Measurements from ENCODE around the gene SMARCA2.
A peak's percentile ranks its signal among the peaks of the same experiment; 100 is the strongest.

SMARCA2 gene

DNA sequence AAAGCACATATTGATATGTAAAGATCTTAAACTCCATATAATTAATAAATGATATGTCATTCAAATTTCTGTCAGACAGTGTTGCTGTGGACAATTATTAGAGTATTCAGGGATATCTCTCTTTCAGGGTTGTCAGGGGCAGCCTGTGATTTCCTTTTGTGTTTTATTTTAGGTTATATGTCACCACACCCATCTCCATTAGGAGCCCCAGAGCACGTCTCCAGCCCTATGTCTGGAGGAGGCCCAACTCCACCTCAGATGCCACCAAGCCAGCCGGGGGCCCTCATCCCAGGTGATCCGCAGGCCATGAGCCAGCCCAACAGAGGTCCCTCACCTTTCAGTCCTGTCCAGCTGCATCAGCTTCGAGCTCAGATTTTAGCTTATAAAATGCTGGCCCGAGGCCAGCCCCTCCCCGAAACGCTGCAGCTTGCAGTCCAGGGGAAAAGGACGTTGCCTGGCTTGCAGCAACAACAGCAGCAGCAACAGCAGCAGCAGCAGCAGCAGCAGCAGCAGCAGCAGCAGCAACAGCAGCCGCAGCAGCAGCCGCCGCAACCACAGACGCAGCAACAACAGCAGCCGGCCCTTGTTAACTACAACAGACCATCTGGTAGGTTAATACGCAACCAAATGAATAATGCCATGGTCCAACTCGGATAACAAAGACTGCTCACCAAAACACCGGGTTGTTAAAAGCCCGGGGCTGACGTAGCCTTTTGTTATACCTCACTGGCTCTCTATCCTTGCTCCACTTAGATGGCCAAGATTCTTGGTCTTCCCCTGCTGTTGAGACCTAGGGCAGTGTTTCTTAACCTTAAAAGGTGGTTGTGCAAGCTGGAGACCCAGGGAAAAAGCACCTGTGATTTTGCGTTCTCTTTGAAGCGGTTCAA, 24.4 kb downstream of the SMARCA2 start:
- DNase-seq (ENCODE audit: low read depth): no peak

DNA sequence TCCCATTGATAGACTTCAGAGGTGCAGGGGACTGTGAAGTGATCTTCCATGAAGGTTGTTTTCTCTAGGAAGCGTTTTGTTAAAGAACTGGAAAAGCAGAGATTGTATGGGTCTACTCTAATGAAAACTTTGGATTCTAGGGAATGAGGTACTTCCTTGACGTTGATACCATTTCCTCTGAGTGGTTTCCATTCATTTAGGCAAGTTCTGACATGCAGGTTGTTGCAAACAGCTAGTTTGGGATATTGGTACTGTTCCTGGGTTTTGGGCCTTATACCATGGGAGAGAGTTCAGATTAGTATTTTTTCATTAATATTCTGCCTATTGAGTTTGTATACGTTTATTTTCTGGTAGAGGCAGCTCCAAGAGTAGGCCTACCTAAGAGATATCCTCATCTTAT, 25.7 kb downstream of the SMARCA2 start:
- no peak for DNase-seq (ENCODE audit: low read depth)

DNA sequence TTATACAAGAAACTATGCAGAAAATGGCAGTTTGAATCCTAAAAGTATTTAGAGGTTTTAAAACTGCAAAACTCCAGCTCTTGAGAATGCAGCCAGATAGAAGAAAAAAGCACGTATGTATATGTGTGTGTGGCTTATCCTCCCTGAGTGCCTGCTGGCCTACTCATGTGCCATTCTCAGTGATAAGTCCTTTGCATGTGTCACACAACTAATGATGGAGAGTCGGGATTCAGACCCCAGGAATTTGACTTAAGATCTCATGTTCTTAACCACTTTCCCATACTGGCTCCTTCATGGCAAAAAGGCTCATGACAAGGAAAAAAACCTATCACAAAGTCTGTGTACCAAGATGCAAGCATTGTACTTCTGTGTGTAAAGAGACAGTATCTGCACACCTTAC, 26.6 kb downstream of the SMARCA2 start:
- DNase-seq (ENCODE audit: low read depth): no peak

DNA sequence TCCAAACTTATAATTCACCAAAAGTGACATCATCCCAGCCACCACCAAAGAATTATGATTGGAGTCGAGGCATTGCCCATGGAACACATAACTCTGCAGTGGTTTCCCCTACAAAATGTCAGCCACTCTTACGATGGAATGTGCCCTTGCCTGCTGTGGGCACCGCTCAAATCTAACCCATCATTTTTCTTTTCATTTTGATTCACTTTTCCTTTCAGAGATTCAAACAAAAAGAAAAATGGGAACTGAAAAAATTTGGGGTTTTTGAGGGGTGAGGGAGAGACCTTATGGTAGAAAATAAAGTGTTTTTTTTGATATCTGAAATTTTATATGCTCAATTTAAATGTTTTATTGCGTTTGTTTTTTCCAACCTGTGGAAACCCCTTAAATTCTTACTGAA, 28.1 kb downstream of the SMARCA2 start:
- no peak for DNase-seq (ENCODE audit: low read depth)

DNA sequence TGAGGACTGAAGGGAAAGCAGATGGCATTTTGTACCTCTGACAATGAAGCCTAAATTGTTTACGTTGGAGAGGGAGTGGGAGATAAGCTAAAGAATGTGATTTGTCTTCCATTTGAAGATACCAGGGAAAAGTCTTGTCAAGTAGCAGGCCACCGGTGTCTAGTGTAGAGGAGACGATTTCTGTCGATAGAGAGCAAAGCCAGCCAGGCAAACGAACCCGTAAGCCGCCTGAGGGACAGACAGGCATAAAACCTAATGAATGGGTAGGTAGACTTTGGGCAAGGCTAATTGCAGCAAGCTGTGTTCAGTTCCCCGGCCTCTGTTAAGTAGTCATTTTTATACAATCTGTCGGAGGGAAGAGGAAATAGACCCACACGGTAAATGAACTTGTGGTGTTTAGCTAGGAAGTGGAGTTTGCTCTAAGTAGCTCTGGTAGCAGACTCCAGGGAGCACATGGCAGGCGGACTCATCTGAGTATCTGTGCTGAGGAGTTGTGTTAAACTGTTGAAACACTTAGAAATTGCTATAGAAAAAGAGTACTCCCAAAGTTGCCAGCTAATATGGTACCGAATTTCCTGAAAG, 28.8 kb downstream of the SMARCA2 start:
- no peak for DNase-seq (ENCODE audit: low read depth)

DNA sequence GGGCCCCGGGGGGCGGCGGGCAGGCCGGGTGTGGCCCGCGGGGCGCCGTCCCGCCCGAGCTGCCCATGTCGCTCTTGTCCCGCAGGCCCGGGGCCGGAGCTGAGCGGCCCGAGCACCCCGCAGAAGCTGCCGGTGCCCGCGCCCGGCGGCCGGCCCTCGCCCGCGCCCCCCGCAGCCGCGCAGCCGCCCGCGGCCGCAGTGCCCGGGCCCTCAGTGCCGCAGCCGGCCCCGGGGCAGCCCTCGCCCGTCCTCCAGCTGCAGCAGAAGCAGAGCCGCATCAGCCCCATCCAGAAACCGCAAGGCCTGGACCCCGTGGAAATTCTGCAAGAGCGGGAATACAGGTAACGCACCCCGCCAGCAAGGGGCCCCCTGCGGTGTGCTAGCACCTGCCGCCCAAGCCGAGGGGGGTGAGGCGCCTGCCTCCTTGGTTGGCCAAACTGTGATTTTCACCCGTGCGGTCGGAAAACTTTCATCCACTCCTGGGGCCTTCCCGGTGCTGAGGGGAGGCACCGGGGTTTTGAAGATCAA, 32.1 kb downstream of the SMARCA2 start:
- no peak for DNase-seq (ENCODE audit: low read depth)

DNA sequence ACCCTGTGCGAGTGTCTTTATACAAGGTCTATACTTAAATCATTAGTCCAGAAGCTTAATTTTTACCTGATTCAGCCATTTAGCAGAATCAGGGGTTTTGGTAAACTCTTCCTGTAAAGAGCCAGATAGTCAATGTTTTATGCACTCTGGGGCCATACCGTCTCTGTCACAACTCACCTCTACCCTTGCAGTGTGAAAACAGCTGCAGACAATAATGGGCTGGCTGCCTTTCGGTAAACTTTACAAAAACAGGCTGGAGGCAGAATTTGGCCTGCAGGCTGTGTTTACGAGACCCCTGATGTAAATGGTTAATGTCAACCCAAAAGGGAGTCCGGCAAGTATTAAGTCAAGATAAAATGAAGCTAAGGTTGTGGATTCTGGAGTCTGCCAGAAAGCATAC, 32.8 kb downstream of the SMARCA2 start:
- no peak for DNase-seq (ENCODE audit: low read depth)

DNA sequence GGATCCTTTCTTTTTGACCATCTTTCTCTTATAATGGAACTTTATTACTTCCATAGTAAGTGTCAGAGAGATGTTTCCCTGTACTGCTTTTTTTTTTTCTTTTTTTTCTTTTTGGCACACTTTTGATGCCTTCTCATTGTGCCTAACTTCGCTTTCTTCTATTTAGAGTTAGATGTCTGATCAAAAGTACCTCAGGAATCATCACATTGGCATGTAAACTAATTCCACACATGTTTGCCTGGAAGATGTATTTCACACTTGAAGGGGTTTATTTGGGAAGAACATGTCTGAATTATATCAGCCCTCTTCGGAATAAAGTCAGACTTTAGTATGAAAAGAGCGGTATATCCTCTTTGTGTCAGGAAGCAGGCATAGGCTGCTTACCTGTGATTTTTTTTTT, 35.1 kb downstream of the SMARCA2 start:
- no peak for DNase-seq (ENCODE audit: low read depth)

DNA sequence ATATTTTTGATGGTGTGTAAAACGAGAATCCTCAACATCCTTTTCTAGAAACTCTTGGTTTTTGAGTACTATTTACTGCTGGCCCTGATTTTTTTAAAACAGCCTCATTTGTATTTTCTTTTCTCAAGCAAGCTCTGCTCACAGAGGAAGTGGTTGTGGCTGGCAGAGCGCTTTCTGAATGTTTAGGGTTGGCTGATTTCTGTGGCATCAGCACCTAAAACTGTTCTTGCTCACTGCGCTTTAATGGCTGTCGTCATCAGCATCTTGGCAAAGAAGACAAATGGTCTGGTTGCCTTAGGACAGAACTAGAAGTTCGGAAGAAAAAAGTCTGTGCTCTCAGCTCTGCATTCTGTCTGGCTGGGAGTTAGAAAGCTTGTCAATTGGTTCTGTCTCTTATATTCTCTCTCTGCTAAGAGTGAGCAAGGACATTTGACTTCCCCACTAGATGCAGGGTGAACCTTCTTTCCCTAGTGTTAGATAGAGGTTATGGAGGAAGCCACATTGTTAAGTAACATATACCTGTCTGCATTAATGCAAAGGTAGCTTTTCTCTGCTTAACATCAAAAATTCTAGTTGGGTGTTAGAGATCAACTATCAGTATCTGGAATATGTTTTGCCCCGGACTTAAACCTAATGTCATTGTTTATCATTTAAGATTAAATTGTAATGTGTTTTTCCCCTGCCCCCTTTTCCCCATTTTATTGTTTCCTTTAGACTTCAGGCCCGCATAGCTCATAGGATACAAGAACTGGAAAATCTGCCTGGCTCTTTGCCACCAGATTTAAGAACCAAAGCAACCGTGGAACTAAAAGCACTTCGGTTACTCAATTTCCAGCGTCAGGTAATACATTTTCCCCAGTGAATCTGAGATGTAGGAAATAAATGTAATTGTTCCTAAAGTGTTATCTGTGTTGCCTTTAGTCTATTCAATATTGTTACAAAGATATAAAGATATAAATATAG, 39.0 kb downstream of the SMARCA2 start:
- DNase-seq (ENCODE audit: low read depth): peak; percentile 33

DNA sequence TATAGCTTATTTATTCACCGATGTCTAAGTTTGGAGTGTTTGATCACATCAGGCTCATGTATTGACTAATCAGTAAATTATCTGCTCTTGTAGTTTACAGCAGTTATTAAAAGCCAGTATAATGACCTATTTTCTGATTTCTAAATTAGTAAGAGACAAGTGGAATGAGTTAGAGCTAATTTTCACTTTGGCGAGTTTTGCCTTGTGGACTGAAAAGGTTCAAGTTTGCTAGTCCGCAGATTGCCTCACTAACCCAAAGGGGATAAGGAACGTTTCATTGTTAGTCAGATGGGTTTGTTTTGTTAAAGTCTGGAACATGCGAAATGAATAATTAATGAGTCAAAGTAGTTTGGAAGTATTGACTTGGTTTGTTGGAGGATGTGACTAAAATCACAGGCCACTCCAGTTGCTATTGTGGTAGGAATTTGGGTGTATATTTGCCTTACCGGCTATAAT, 40.1 kb downstream of the SMARCA2 start:
- no peak for DNase-seq (ENCODE audit: low read depth)

DNA sequence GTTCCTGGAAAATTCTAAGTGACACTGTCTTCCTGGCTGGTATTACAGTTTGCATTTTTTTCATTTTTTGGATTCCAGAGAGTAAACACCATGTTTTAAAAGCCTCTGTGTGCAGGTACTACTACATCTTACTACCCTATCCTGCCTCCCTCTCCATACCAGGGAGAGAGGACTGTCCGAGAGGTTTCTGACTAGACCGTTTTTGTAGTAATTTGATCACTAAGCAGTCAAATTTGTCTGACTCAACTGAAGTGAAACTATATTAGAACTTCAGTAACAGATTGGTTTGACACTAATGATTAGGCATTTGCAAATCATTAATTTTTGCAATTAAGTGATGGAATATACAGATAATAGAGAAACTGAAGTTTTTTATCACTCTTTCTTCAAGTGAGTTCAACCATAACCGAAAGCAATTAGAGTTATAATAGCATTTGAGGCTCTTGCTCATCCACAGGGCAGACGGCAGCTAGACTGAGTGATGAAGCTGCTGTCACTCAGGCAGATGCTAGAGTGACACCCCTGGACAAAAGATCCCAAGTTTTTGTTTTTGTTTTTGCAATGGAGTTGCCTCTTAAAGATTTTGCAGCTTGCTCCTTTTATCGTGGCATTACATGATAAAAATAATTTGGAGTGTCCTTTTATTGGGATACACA, 44.3 kb downstream of the SMARCA2 start:
- no peak for DNase-seq (ENCODE audit: low read depth)

DNA sequence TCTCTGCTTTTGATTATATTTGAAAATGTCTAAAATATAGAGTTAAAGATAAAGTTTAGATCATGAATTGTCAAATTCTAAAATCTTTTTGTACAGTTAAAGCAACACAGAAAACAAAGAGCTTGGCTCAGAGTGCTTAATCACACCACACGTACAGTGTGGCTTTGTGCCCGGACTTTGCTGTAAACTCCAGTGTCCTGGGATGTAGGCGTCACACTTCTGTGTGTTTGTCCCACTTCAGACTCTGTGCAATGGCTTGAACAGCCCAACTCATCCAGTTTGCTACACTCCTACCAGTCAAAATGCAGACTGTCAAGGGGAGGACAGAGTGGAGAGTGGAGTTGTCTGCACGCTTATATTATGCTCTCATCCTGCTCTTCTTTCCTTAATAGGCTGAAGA, 45.3 kb downstream of the SMARCA2 start:
- DNase-seq (ENCODE audit: low read depth): no peak

DNA sequence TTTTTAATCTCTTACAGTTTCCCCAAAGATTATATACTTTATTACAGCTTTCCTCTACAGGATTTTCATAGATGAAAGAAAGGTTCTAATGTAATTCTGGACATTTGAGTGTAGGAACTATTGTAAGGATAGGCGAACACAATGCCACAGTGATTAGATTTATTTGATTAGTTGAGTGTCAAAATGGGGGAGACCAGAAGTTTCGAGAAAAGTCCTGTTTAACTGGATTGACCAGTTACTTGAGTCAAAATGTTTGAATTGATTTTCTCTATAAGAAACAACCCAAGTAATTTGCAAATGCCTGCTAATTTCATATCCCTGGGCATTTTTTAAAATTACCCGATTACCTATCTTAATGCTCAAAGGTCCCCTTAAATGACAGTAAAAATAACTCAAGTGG, 50.6 kb downstream of the SMARCA2 start:
- DNase-seq (ENCODE audit: low read depth): no peak

DNA sequence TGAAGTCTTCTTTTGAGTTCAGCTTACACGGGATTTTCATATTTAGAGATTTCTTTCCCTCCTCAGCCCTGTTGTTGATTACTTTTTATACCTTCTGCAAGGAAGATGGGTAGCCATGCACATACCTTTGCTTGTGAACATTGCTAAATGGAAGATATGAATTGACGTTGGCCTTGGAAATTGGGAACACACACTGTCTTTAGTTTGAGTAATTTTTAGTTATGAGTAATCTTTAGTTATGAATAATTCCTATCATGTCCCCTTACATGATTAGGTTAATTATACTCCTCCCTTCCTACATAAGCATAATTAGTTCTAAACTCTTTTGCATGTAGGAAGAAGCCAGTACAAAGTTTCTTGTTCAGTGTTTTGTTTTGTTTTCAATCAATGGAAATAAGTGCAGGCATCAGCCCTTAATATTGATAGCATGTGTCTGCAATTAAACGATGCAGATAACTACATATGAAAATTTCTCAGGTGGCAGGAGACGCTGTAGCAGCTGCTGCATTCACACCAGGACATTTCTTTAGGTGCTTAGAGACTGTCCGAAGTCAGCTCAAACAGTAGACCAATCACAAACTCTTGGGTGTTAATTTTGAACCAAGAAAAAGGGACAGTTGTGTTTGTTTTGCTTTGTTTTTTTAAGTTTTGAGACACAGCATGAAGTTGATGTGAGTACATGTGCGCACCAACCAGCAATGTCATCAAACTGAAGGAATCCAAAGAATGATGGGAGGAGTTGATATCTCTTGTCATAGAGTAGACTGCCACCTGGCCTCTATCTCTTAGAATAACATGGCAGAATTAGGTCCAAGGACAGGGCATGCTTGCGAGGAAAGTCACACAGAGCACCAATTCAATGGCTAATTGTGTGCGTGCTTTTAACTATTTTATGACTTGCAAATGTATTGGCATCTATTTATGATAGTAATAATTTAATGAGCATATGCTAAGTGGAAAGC, 51.4 kb downstream of the SMARCA2 start:
- DNase-seq (ENCODE audit: low read depth): no peak

DNA sequence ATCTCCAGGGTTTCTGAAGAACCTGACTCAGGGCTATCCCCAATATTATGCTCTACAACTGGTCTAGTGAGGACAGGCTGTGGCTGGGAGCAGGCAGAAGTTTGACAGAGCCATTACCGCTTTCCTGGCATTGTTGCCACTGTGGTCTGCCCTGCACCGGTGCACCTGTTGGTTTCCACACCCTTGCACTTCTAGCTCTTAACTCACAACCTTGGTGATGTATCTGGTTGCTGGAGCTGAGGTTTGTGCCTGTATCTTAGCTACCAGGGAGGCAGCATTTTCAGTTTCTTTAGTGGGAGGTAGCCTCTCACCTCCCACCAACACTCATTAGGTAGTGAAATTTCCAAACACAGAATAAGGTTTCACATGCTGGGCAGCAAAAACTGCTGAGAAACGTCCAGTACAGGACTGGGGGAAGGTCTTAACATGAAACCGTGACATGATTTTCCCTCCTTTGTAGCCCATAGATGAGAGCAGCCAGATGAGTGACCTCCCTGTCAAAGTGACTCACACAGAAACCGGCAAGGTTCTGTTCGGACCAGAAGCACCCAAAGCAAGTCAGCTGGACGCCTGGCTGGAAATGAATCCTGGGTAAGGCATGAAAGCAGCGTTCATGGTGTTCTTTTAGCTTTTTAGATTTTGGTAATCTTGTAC, 57.7 kb downstream of the SMARCA2 start:
- no peak for DNase-seq (ENCODE audit: low read depth)

DNA sequence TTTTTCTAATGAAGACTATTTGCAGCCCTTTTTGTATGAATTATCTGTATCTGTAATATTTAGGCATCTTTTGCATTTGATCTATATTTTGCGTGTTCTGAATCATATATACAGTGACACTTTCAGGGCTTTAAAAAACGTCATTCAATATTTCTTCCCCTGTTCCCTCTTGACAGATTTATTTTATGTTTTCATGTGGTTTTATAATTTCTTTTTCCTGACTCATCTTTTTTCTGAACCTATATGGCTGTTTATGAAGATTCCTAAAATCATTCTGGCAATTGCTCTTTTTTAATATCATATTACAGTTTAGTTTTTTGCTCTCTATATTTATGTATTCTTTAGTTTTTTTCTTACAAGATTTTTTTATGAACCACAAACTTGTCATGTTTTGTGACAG, 67.6 kb downstream of the SMARCA2 start:
- DNase-seq (ENCODE audit: low read depth): no peak

DNA sequence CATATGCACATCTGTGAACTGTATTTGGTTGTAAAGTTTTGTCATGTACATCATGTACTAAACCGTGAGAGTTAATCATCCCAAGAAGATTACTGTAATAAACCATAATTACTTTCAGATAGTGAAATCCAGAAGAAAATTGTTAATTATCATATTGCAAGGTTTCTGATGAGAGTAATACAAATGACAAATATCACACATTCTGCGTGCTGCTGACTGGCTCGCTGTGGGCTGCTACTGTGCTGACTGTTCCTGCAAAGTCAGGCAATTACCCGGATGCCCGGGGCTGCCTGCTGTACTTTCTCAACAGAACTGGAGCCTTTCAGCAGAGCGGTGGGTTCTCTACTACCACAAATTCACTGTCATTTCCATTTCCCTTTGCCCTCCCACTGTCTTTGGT, 68.3 kb downstream of the SMARCA2 start:
- DNase-seq (ENCODE audit: low read depth): no peak

DNA sequence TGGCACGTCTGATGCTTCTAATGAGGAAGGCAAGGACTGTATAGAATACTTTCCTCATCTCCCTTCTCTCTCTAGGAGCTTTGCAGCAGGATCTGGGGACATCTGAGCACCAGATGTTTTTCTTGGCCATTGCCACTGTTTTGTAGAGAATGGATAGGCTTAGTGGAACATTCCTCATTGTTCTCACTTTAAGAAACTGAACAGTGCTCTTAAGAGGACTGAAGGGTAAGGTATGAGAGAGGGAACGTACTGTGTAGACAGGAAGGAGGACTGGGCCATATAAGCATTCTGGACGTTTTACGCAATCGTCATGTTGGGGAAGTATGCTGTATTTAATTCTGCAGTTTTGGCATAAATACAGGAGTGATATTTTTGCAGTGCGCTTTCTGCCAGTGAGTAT, 70.6 kb downstream of the SMARCA2 start:
- DNase-seq (ENCODE audit: low read depth): no peak

DNA sequence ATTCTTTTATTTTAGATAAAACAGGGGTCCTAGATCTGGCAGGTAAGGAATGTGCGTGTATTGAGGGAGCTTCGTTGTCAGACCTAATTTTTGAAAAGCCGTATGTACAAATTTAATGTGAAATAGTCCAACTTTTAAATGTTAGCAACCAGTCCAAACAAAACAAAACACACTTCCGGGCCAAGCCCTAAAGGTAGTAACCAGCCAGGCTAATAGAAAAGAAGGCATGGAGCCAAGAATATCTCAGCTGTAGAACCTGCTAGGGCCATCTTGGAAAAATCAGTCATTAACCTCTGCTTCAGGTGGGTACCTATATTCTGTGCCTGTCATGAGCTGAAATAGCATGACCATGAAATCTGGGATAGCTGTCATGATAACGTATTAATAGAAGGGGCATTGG, 71.0 kb downstream of the SMARCA2 start:
- DNase-seq (ENCODE audit: low read depth): no peak

DNA sequence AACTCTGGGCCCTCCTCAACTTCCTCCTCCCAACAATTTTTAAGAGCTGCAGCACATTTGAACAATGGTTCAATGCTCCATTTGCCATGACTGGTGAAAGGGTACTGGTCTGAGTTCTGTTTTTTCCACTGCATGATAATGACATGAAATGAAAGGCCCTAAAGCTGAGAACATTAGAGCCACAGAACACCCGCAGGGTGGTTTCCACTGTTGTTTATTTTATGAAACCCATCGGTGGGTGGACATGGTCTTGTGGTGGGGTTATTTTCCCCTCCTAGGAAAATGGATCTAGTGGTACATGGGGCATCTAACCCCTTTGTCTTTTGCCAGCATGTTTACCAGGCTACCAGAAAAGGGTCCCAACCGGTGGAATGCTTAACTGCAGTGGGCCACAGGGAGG, 71.8 kb downstream of the SMARCA2 start:
- DNase-seq (ENCODE audit: low read depth): no peak
